OCI-LY1 (cell line): ENCODE data around the gene ST3GAL3.
A peak's percentile ranks its signal among the peaks of the same experiment; 100 is the strongest.

ENCODE experiments used
- H2AFZ ChIP-seq: fragments of 200-600 bp; sonication (generic), shearing (Covaris generic); 2 replicates; pipeline ENCODE4 v1.6.0; 2014; ENCODE audit warnings: antibody characterized with exemption, mild to moderate bottlenecking, low read length
- H3F3A ChIP-seq: fragments of 200-600 bp; sonication (generic), shearing (Covaris generic); 2 replicates; pipeline ENCODE4 v1.6.0; 2014; ENCODE audit warnings: mild to moderate bottlenecking, antibody characterized with exemption, low read length, moderate library complexity; ENCODE audit not compliant: insufficient read depth
- H3K27ac ChIP-seq: fragments of 200-600 bp; sonication (generic); 2 replicates; pipeline ENCODE4 v1.5.1; 2014; ENCODE audit warnings: low read length, mixed run types, mild to moderate bottlenecking, low read depth; ENCODE audit not compliant: poor library complexity, severe bottlenecking
- H3K27me3 ChIP-seq: fragments of 200-600 bp; sonication (generic); 2 replicates; pipeline ENCODE4 v1.6.0; 2014; ENCODE audit warnings: antibody characterized with exemption, mild to moderate bottlenecking, low read length, moderate library complexity; ENCODE audit not compliant: insufficient read depth
- H3K36me3 ChIP-seq: fragments of 200-600 bp; sonication (generic); 2 replicates; pipeline ENCODE4 v1.6.1; 2014; ENCODE audit warnings: mild to moderate bottlenecking, antibody characterized with exemption, low read length, moderate library complexity, mixed read lengths; ENCODE audit not compliant: insufficient read depth
- H3K4me1 ChIP-seq: fragments of 200-600 bp; sonication (generic); 2 replicates; pipeline ENCODE4 v1.5.1; 2014; ENCODE audit warnings: mild to moderate bottlenecking, low read length, moderate library complexity; ENCODE audit not compliant: insufficient read depth, severe bottlenecking
- H3K4me2 ChIP-seq: fragments of 200-600 bp; sonication (generic), shearing (Covaris generic); 2 replicates; pipeline ENCODE4 v1.6.1; 2014; ENCODE audit warnings: low read length
- H3K4me3 ChIP-seq: fragments of 200-600 bp; sonication (generic); 2 replicates; pipeline ENCODE4 v1.5.1; 2014; ENCODE audit warnings: low read length, low read depth, mild to moderate bottlenecking, mixed read lengths; ENCODE audit not compliant: poor library complexity, severe bottlenecking
- H3K79me2 ChIP-seq: fragments of 200-600 bp; shearing (Covaris generic); 2 replicates; pipeline ENCODE4 v1.6.1; 2016; ENCODE audit warnings: mixed run types, low read length, mixed read lengths; ENCODE audit not compliant: insufficient read depth
- H3K9ac ChIP-seq: fragments of 200-600 bp; sonication (generic), shearing (Covaris generic); 2 replicates; pipeline ENCODE4 v1.6.1; 2014; ENCODE audit warnings: mild to moderate bottlenecking, low read length, mixed read lengths
- H3K9me2 ChIP-seq: fragments of 200-600 bp; sonication (generic), shearing (Covaris generic); 2 replicates; pipeline ENCODE4 v1.6.1; 2014; ENCODE audit warnings: low read depth, mild to moderate bottlenecking, low read length, mixed read lengths
- H3K9me3 ChIP-seq: fragments of 200-600 bp; shearing (Covaris generic); 2 replicates; pipeline ENCODE4 v1.6.1; 2014; ENCODE audit warnings: low read length, mixed read lengths
- H4K20me1 ChIP-seq: fragments of 200-600 bp; sonication (generic), shearing (Covaris generic); 2 replicates; pipeline ENCODE4 v1.6.0; 2016; ENCODE audit warnings: mild to moderate bottlenecking, low read length; ENCODE audit not compliant: insufficient read depth
- EZH2 ChIP-seq: fragments of 200-600 bp; sonication (generic), shearing (Covaris generic); IDR thresholded peaks from 2 replicates; pipeline ENCODE4 v1.8.0; 2017; ENCODE audit warnings: borderline replicate concordance, mixed run types, mild to moderate bottlenecking, antibody characterized with exemption, low read length, moderate library complexity, mixed read lengths
- TF ChIP-seq, protein P1 (sequence below): fragments of 200-600 bp; sonication (generic), shearing (Covaris generic); IDR thresholded peaks from 2 replicates; pipeline ENCODE4 v1.5.1; 2017; ENCODE audit warnings: mild to moderate bottlenecking, antibody characterized with exemption, low read length, moderate library complexity, mixed read lengths

Gene ST3GAL3

DNA sequence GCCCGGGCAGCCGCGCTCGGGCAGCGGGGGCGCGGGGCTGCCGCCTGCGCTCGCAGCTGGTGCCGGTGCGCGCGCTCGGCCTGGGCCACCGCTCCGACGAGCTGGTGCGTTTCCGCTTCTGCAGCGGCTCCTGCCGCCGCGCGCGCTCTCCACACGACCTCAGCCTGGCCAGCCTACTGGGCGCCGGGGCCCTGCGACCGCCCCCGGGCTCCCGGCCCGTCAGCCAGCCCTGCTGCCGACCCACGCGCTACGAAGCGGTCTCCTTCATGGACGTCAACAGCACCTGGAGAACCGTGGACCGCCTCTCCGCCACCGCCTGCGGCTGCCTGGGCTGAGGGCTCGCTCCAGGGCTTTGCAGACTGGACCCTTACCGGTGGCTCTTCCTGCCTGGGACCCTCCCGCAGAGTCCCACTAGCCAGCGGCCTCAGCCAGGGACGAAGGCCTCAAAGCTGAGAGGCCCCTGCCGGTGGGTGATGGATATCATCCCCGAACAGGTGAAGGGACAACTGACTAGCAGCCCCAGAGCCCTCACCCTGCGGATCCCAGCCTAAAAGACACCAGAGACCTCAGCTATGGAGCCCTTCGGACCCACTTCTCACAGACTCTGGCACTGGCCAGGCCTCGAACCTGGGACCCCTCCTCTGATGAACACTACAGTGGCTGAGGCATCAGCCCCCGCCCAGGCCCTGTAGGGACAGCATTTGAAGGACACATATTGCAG lies 229.3 kb downstream of the ST3GAL3 start:
- Histone ChIP-seq H4K20me1 (no peaks in the 10 kb centered on the region), H3K36me3 (no peaks in the 10 kb centered on the region; the same call in 1 of the 2 replicates), H3K4me2 (peak overlapping the region; percentile 73), H3K27me3 (no peaks in the 10 kb centered on the region), H3K9me2 (no peaks in the 10 kb centered on the region), H3F3A (no peaks in the 10 kb centered on the region), H3K9ac (no peak overlapping the region), H3K9me3 (no peaks in the 10 kb centered on the region), H3K79me2 (no peaks in the 10 kb centered on the region), H3K27ac (no peak overlapping the region), H3K4me1 (peaks cover 35% of the 10 kb centered on the region), H3K4me3 (peak overlapping the region; percentile 53), H2AFZ (no peak overlapping the region)
- TF ChIP-seq, protein P1, sequence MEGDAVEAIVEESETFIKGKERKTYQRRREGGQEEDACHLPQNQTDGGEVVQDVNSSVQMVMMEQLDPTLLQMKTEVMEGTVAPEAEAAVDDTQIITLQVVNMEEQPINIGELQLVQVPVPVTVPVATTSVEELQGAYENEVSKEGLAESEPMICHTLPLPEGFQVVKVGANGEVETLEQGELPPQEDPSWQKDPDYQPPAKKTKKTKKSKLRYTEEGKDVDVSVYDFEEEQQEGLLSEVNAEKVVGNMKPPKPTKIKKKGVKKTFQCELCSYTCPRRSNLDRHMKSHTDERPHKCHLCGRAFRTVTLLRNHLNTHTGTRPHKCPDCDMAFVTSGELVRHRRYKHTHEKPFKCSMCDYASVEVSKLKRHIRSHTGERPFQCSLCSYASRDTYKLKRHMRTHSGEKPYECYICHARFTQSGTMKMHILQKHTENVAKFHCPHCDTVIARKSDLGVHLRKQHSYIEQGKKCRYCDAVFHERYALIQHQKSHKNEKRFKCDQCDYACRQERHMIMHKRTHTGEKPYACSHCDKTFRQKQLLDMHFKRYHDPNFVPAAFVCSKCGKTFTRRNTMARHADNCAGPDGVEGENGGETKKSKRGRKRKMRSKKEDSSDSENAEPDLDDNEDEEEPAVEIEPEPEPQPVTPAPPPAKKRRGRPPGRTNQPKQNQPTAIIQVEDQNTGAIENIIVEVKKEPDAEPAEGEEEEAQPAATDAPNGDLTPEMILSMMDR: peak; percentile 21; the same call in 1 of the 2 replicates
- TF ChIP-seq EZH2: no peak

- H3F3A ChIP-seq: no peaks in the 10 kb centered on the region
- no peak overlapping the region for H3K27ac ChIP-seq
- H3K9me2 ChIP-seq: no peaks in the 10 kb centered on the region
- no peak overlapping the region for H3K4me2 ChIP-seq
- no peaks in the 10 kb centered on the region for H3K9me3 ChIP-seq
- peaks cover 31% of the 10 kb centered on the region for H3K4me1 ChIP-seq
- no peaks in the 10 kb centered on the region for H3K27me3 ChIP-seq
- H3K79me2 ChIP-seq: no peaks in the 10 kb centered on the region
- no peaks in the 10 kb centered on the region; the same call in 1 of the 2 replicates for H3K36me3 ChIP-seq
- H2AFZ ChIP-seq: no peak overlapping the region
- no peak overlapping the region for H3K4me3 ChIP-seq
- no peak overlapping the region for H3K9ac ChIP-seq
- TF ChIP-seq EZH2: no peak
- TF ChIP-seq, protein P1: no peak
- no peaks in the 10 kb centered on the region for H4K20me1 ChIP-seq
These were observed 230.0 kb downstream of the ST3GAL3 start for GRCh38 chr1:43937179-43937865.

- H3K4me3 ChIP-seq: no peak overlapping the region
- H3K9me3 ChIP-seq: no peaks in the 10 kb centered on the region
- H4K20me1 ChIP-seq: no peaks in the 10 kb centered on the region
- TF ChIP-seq, protein P1: no peak
- no peak for TF ChIP-seq EZH2
- no peaks in the 10 kb centered on the region for H3K27me3 ChIP-seq
- H3K27ac ChIP-seq: no peak overlapping the region
- no peaks in the 10 kb centered on the region for H3K9me2 ChIP-seq
- no peak overlapping the region for H3K9ac ChIP-seq
- H3K79me2 ChIP-seq: no peaks in the 10 kb centered on the region
- no peaks in the 10 kb centered on the region; the same call in 1 of the 2 replicates for H3K36me3 ChIP-seq
- H3F3A ChIP-seq: no peaks in the 10 kb centered on the region
- no peak overlapping the region for H2AFZ ChIP-seq
- H3K4me2 ChIP-seq: no peak overlapping the region
- peaks cover 20% of the 10 kb centered on the region for H3K4me1 ChIP-seq
These were observed 231.0 kb downstream of the ST3GAL3 start for GRCh38 chr1:43938383-43938782.
